Measurements from ENCODE around the gene IFIT1. TPM values are rescaled to one million over a fixed set of nuclear protein-coding genes. Genes with fewer than 3 reads are reported as not detected.

Gene IFIT1
- polyA plus RNA-seq, 1 donor from 2014 or later: not detected

DNA sequence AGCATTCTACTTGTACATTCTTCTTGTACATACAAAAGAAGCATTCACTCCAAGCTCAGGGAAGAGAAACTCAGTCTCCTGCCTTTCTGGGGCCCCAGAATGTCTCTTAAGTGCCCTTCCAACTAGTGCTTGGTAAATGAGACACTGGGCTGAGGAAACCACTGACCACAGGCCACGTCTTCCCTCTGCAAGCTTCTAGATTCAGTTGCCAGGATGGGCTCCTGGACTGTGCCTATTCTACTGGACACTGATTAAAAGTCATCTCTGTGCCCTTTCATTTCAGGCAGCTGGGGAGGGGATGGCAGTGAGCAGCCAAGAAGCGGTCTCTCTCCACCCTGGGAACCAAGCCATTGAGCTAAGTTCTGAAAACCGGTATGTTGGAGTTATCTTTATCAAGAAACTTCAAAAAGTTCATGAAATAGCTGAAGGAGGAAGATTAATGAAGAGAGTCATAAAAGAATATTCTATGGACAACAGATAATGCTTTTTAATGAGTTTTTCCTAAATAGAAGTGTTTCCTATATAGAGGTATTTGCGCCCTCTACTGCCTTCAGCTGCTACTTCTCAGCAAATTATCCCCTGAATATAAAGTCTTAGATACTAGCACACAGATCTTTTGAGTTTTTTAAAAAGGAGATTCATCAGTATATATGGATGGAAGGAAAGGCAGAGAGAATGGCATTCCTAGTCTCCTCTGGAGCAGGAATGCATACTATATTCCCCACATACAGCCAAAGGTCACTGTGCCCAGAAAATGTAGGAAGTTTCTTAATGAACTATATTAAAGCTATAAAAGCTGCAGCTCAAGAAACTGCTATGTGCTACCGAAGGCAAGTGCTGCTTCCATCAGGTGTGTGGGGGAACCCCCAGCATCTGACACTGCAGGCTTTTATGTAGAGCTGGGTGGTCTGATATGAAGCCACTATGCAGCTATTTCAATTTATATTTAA is 23.0 kb upstream of the IFIT1 start:
- no peaks in the 10 kb centered on the region for H3F3A ChIP-seq (ENCODE audit: insufficient read depth, low read length, poor library complexity, severe bottlenecking)
- no peak overlapping the region for H3K4me3 ChIP-seq (ENCODE audit: low read length)
- no peaks in the 10 kb centered on the region for H3K79me2 ChIP-seq (replicated peaks; ENCODE audit: insufficient read depth, low read length)
- no peaks in the 10 kb centered on the region for H3K27me3 ChIP-seq (ENCODE audit: insufficient read depth, low read depth, low read length)
- H3K4me2 ChIP-seq (ENCODE audit: low read length): no peak overlapping the region
- H2AFZ ChIP-seq (ENCODE audit: low read depth, low read length): no peak overlapping the region
- no peaks in the 10 kb centered on the region for H3K9me2 ChIP-seq (ENCODE audit: insufficient read depth, low read length)
- no peak overlapping the region for H3K9ac ChIP-seq (ENCODE audit: low read length)
- H4K20me1 ChIP-seq (ENCODE audit: insufficient read depth): no peaks in the 10 kb centered on the region
- H3K27ac ChIP-seq (ENCODE audit: low read length): no peak overlapping the region
- no peaks in the 10 kb centered on the region for H3K9me3 ChIP-seq (ENCODE audit: low read length)
- no peak for TF ChIP-seq EP300 (conservative IDR thresholded peaks at IDR 0.05; ENCODE audit: poor library complexity, severe bottlenecking)
- TF ChIP-seq CTCF (IDR thresholded peaks at IDR 0.05; ENCODE audit: poor library complexity, severe bottlenecking): peak; percentile 34
- TF ChIP-seq SMC3 (conservative IDR thresholded peaks at IDR 0.05; ENCODE audit: poor library complexity): peak; percentile 21
- peak; percentile 30 for TF ChIP-seq RAD21 (conservative IDR thresholded peaks at IDR 0.05)
- no peak for TF ChIP-seq REST (IDR thresholded peaks at IDR 0.05; ENCODE audit: borderline replicate concordance)
- no peak for TF ChIP-seq TAF1 (IDR thresholded peaks at IDR 0.05; ENCODE audit: low read depth)
- TF ChIP-seq MXI1 (conservative IDR thresholded peaks at IDR 0.05; ENCODE audit: poor library complexity, severe bottlenecking): no peak
- TF ChIP-seq POLR2AphosphoS5 (IDR thresholded peaks at IDR 0.05): no peak
- no peak for TF ChIP-seq EZH2 (IDR thresholded peaks at IDR 0.05; ENCODE audit: borderline replicate concordance, insufficient read depth, low read length, poor library complexity, severe bottlenecking)
- no peaks in the 10 kb centered on the region for H3K36me3 ChIP-seq (ENCODE audit: insufficient read depth, low read length)

DNA sequence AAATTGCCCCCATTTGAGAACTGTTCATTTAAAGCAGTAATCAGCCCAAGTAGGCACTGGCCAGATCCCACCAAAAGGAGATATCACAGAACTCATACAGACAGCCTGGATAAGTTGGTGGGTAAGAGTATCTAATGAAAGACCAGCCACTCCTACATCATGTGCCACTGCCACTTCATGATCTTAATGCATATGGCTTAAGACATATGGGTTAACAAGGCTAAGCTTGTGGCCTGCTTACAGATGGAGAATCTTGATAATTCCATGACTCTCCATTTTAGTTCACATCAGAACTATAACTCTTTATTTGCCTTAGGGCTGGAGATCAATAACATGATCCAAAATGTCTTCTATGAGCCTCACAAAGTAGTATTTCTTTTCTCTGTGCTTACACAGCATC is 21.3 kb upstream of the IFIT1 start:
- H3K4me2 ChIP-seq (ENCODE audit: low read length): no peak overlapping the region
- H4K20me1 ChIP-seq (ENCODE audit: insufficient read depth): no peaks in the 10 kb centered on the region
- no peak for TF ChIP-seq REST (IDR thresholded peaks at IDR 0.05; ENCODE audit: borderline replicate concordance)
- TF ChIP-seq POLR2AphosphoS5 (IDR thresholded peaks at IDR 0.05): no peak
- TF ChIP-seq MXI1 (conservative IDR thresholded peaks at IDR 0.05; ENCODE audit: poor library complexity, severe bottlenecking): no peak
- no peak for TF ChIP-seq EZH2 (IDR thresholded peaks at IDR 0.05; ENCODE audit: borderline replicate concordance, insufficient read depth, low read length, poor library complexity, severe bottlenecking)
- TF ChIP-seq RAD21 (conservative IDR thresholded peaks at IDR 0.05): no peak
- TF ChIP-seq SMC3 (conservative IDR thresholded peaks at IDR 0.05; ENCODE audit: poor library complexity): no peak
- no peak for TF ChIP-seq TAF1 (IDR thresholded peaks at IDR 0.05; ENCODE audit: low read depth)
- TF ChIP-seq CTCF (IDR thresholded peaks at IDR 0.05; ENCODE audit: poor library complexity, severe bottlenecking): no peak
- TF ChIP-seq EP300 (conservative IDR thresholded peaks at IDR 0.05; ENCODE audit: poor library complexity, severe bottlenecking): no peak
- no peaks in the 10 kb centered on the region for H3K27me3 ChIP-seq (ENCODE audit: insufficient read depth, low read depth, low read length)
- H3F3A ChIP-seq (ENCODE audit: insufficient read depth, low read length, poor library complexity, severe bottlenecking): no peaks in the 10 kb centered on the region
- H3K79me2 ChIP-seq (replicated peaks; ENCODE audit: insufficient read depth, low read length): no peaks in the 10 kb centered on the region
- no peaks in the 10 kb centered on the region for H3K9me2 ChIP-seq (ENCODE audit: insufficient read depth, low read length)
- no peak overlapping the region for H3K4me3 ChIP-seq (ENCODE audit: low read length)
- no peak overlapping the region for H2AFZ ChIP-seq (ENCODE audit: low read depth, low read length)
- no peak overlapping the region for H3K27ac ChIP-seq (ENCODE audit: low read length)
- H3K36me3 ChIP-seq (ENCODE audit: insufficient read depth, low read length): no peaks in the 10 kb centered on the region
- H3K9ac ChIP-seq (ENCODE audit: low read length): no peak overlapping the region
- H3K9me3 ChIP-seq (ENCODE audit: low read length): no peaks in the 10 kb centered on the region

Data from neural cell (in vitro differentiated cells).